ENCODE measurements around the gene ATXN1. TPM values are rescaled to one million over a fixed set of nuclear protein-coding genes. Genes with fewer than 3 reads are reported as not detected.

ATXN1 gene
- total and polyA plus RNA-seq, 7 experiments from 2014 or later, result 1.5 to 82.7 (median 42.4) TPM

GRCh38 chr6:16285467-16286150 lies 475.7 kb downstream of the ATXN1 start:
- ATAC-seq, result no peak
- H3K9me3 ChIP-seq (ENCODE audit: control insufficient read depth in 2 of 3, low read length in 3 of 3), result no peaks in the 10 kb centered on the region
- H3K36me3 ChIP-seq (ENCODE audit: control insufficient read depth in 2 of 3, insufficient read depth in 3 of 3, low read length in 3 of 3), result no peaks in the 10 kb centered on the region
- no peak overlapping the region for H3K4me3 ChIP-seq (ENCODE audit: low read length)
- DNase-seq, result no peak
- intact Hi-C loops (cut with micrococcal nuclease), result no loop called here
- no peak overlapping the region for H3K27ac ChIP-seq (ENCODE audit: low read depth, low read length)
- no peaks in the 10 kb centered on the region for H3K9me3 Mint-ChIP-seq
- H3K4me1 ChIP-seq (ENCODE audit: control insufficient read depth in 2 of 2, insufficient read depth in 2 of 2, low read length in 2 of 2), result no peaks in the 10 kb centered on the region
- no peaks in the 10 kb centered on the region for H3K4me1 Mint-ChIP-seq
- H3K36me3 Mint-ChIP-seq, result no peaks in the 10 kb centered on the region
- ChIA-PET POLR2A (no interaction called here), CTCF (interaction anchor here (0.6 kb wide), 1 partner anchor 227 kb away, joined by 3 read pairs; no protein-coding TSS in a partner anchor)
- no peak overlapping the region for H3K4me3 Mint-ChIP-seq
- H3K27me3 ChIP-seq (ENCODE audit: control insufficient read depth in 2 of 2, insufficient read depth in 2 of 2, low read length in 2 of 2), result no peaks in the 10 kb centered on the region
- H3K27me3 Mint-ChIP-seq, result peaks cover 0 to 5% (median 0%) of the 10 kb centered on the region in 5 donors
- no peak overlapping the region for H3K27ac Mint-ChIP-seq

- POLR2A ChIA-PET, result no interaction called here
- ATAC-seq, result no peak
These were observed 476.8 kb downstream of the ATXN1 start for GRCh38 chr6:16284472-16284871.

GRCh38 chr6:16282370-16282769 lies 478.9 kb downstream of the ATXN1 start:
- Histone ChIP-seq H3K27ac (ENCODE audit: low read depth, low read length) (no peak overlapping the region), H3K4me3 (ENCODE audit: low read length) (no peak overlapping the region), H3K9me3 (ENCODE audit: control insufficient read depth in 2 of 3, low read length in 3 of 3) (no peaks in the 10 kb centered on the region), H3K4me1 (ENCODE audit: control insufficient read depth in 2 of 2, insufficient read depth in 2 of 2, low read length in 2 of 2) (no peaks in the 10 kb centered on the region), H3K27me3 (ENCODE audit: control insufficient read depth in 2 of 2, insufficient read depth in 2 of 2, low read length in 2 of 2) (no peaks in the 10 kb centered on the region), H3K36me3 (ENCODE audit: control insufficient read depth in 2 of 3, insufficient read depth in 3 of 3, low read length in 3 of 3) (no peaks in the 10 kb centered on the region)
- Mint-ChIP-seq H3K9me3 (no peaks in the 10 kb centered on the region), H3K4me1 (peaks cover 0 to 5% (median 0%) of the 10 kb centered on the region in 7 donors), H3K27ac (no peak overlapping the region), H3K4me3 (no peak overlapping the region), H3K36me3 (no peaks in the 10 kb centered on the region), H3K27me3 (peaks cover 0 to 5% (median 4%) of the 10 kb centered on the region in 5 donors)
- intact Hi-C loops (cut with micrococcal nuclease), result no loop called here
- CTCF ChIA-PET, result no interaction called here
- ATAC-seq, result no peak
- DNase-seq, result no peak
- POLR2A ChIA-PET, result no interaction called here

More at GRCh38 chr6:16284472-16284871, 476.8 kb downstream of the ATXN1 start:
- no peak overlapping the region for H3K4me3 Mint-ChIP-seq
- no peak overlapping the region for H3K4me3 ChIP-seq (ENCODE audit: low read length)
- H3K27ac Mint-ChIP-seq, result no peak overlapping the region
- H3K27me3 Mint-ChIP-seq, result peaks cover 0 to 5% (median 0%) of the 10 kb centered on the region in 5 donors
- H3K4me1 Mint-ChIP-seq, result no peaks in the 10 kb centered on the region
- H3K36me3 Mint-ChIP-seq, result no peaks in the 10 kb centered on the region
- no peaks in the 10 kb centered on the region for H3K9me3 Mint-ChIP-seq
- CTCF ChIA-PET, result no interaction called here
- H3K9me3 ChIP-seq (ENCODE audit: control insufficient read depth in 2 of 3, low read length in 3 of 3), result no peaks in the 10 kb centered on the region
- DNase-seq, result no peak
- H3K27ac ChIP-seq (ENCODE audit: low read depth, low read length), result no peak overlapping the region
- intact Hi-C loops (cut with micrococcal nuclease), result no loop called here
- H3K4me1 ChIP-seq (ENCODE audit: control insufficient read depth in 2 of 2, insufficient read depth in 2 of 2, low read length in 2 of 2), result no peaks in the 10 kb centered on the region
- no peaks in the 10 kb centered on the region for H3K27me3 ChIP-seq (ENCODE audit: control insufficient read depth in 2 of 2, insufficient read depth in 2 of 2, low read length in 2 of 2)
- H3K36me3 ChIP-seq (ENCODE audit: control insufficient read depth in 2 of 3, insufficient read depth in 3 of 3, low read length in 3 of 3), result no peaks in the 10 kb centered on the region

- H3K27me3 ChIP-seq (ENCODE audit: control insufficient read depth in 2 of 2, insufficient read depth in 2 of 2, low read length in 2 of 2), result no peaks in the 10 kb centered on the region
- Mint-ChIP-seq H3K36me3 (no peaks in the 10 kb centered on the region), H3K4me1 (peaks cover 0 to 5% (median 0%) of the 10 kb centered on the region in 7 donors), H3K27ac (no peak overlapping the region), H3K4me3 (no peak overlapping the region), H3K27me3 (peaks cover 0 to 6% (median 0%) of the 10 kb centered on the region in 5 donors), H3K9me3 (no peaks in the 10 kb centered on the region)
- H3K4me3 ChIP-seq (ENCODE audit: low read length), result no peak overlapping the region
- no peak overlapping the region for H3K27ac ChIP-seq (ENCODE audit: low read depth, low read length)
- no peaks in the 10 kb centered on the region for H3K36me3 ChIP-seq (ENCODE audit: control insufficient read depth in 2 of 3, insufficient read depth in 3 of 3, low read length in 3 of 3)
- ChIA-PET POLR2A (no interaction called here), CTCF (no interaction called here)
- DNase-seq, result no peak
- H3K4me1 ChIP-seq (ENCODE audit: control insufficient read depth in 2 of 2, insufficient read depth in 2 of 2, low read length in 2 of 2), result no peaks in the 10 kb centered on the region
- no peaks in the 10 kb centered on the region for H3K9me3 ChIP-seq (ENCODE audit: control insufficient read depth in 2 of 3, low read length in 3 of 3)
- ATAC-seq, result no peak
- intact Hi-C loops (cut with micrococcal nuclease), result no loop called here
These were observed 482.0 kb downstream of the ATXN1 start for GRCh38 chr6:16279243-16279642.

DNA sequence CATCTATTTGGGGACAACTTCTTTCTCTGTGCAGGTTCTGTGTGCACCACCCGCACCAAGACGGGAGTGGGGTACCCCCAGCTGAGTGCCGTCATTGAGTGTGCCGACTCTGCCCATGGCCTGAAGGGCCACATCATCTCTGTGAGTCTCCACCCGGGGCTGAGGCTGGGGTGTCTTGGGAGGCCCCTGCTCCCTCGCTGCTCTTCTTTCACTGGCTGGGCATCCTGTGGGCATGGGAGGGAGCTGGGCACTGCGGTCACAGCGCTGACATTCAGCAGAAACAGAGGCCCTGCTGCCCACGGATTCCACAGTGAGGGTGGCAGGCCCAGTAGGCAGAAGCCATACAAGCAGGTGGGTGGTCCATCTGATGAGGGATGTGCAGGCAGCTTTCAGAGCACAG lies 482.5 kb downstream of the ATXN1 start:
- Mint-ChIP-seq H3K36me3 (no peaks in the 10 kb centered on the region), H3K27ac (no peak overlapping the region), H3K27me3 (peaks cover 0 to 8% (median 0%) of the 10 kb centered on the region in 5 donors), H3K4me3 (no peak overlapping the region), H3K9me3 (no peaks in the 10 kb centered on the region), H3K4me1 (peaks cover 0 to 5% (median 0%) of the 10 kb centered on the region in 7 donors)
- Histone ChIP-seq H3K27ac (ENCODE audit: low read depth, low read length) (no peak overlapping the region), H3K27me3 (ENCODE audit: control insufficient read depth in 2 of 2, insufficient read depth in 2 of 2, low read length in 2 of 2) (no peaks in the 10 kb centered on the region), H3K36me3 (ENCODE audit: control insufficient read depth in 2 of 3, insufficient read depth in 3 of 3, low read length in 3 of 3) (no peaks in the 10 kb centered on the region), H3K4me3 (ENCODE audit: low read length) (no peak overlapping the region), H3K9me3 (ENCODE audit: control insufficient read depth in 2 of 3, low read length in 3 of 3) (no peaks in the 10 kb centered on the region), H3K4me1 (ENCODE audit: control insufficient read depth in 2 of 2, insufficient read depth in 2 of 2, low read length in 2 of 2) (no peaks in the 10 kb centered on the region)
- no peak for DNase-seq
- CTCF ChIA-PET, result no interaction called here
- POLR2A ChIA-PET, result no interaction called here
- intact Hi-C loops (cut with micrococcal nuclease), result no loop called here
- no peak for ATAC-seq

GRCh38 chr6:16278048-16278724 lies 483.1 kb downstream of the ATXN1 start:
- Histone ChIP-seq H3K4me3 (ENCODE audit: low read length) (no peak overlapping the region), H3K9me3 (ENCODE audit: control insufficient read depth in 2 of 3, low read length in 3 of 3) (no peaks in the 10 kb centered on the region), H3K4me1 (ENCODE audit: control insufficient read depth in 2 of 2, insufficient read depth in 2 of 2, low read length in 2 of 2) (no peaks in the 10 kb centered on the region), H3K27ac (ENCODE audit: low read depth, low read length) (no peak overlapping the region), H3K27me3 (ENCODE audit: control insufficient read depth in 2 of 2, insufficient read depth in 2 of 2, low read length in 2 of 2) (no peaks in the 10 kb centered on the region), H3K36me3 (ENCODE audit: control insufficient read depth in 2 of 3, insufficient read depth in 3 of 3, low read length in 3 of 3) (no peaks in the 10 kb centered on the region)
- intact Hi-C loops (cut with micrococcal nuclease), result no loop called here
- H3K27ac Mint-ChIP-seq, result no peak overlapping the region
- H3K9me3 Mint-ChIP-seq, result no peaks in the 10 kb centered on the region
- H3K36me3 Mint-ChIP-seq, result no peaks in the 10 kb centered on the region
- ATAC-seq (no peak), DNase-seq (no peak)
- CTCF ChIA-PET, result no interaction called here
- POLR2A ChIA-PET, result no interaction called here
- H3K27me3 Mint-ChIP-seq, result peaks cover 0 to 8% (median 0%) of the 10 kb centered on the region in 5 donors
- H3K4me1 Mint-ChIP-seq, result peaks cover 0 to 7% (median 0%) of the 10 kb centered on the region in 7 donors
- no peak overlapping the region for H3K4me3 Mint-ChIP-seq
